Mammary epithelial cell (primary cell): ENCODE measurements around the gene PMEL.
"Not testable (repeated sequence)": the region's sequence is repeated elsewhere in the genome, so short reads cannot be mapped to it uniquely, and the experiment has no call there.

ENCODE experiments used
- CTCF ChIP-seq, 2 donors: IDR thresholded peaks in 1 of 2; conservative IDR thresholded peaks in 1 of 2; 2 replicates each; pipeline ENCODE4 v1.5.1; 2011 to 2012; ENCODE audit warnings: inconsistent platforms in 2 of 2, low read length in 2 of 2, mild to moderate bottlenecking in 2 of 2, control low read depth in 1 of 2, low read depth in 1 of 2; ENCODE audit not compliant: insufficient read depth in 1 of 2; ENCODE audit errors: extremely low read depth in 1 of 2
- EZH2 ChIP-seq: IDR thresholded peaks from 2 replicates; pipeline ENCODE4 v1.6.1; 2012; ENCODE audit warnings: low read length, inconsistent platforms, borderline replicate concordance

GRCh38 chr12:55999999-56000540 lies 34.2 kb upstream of the PMEL start:
- not testable (repeated sequence) for TF ChIP-seq CTCF (conservative IDR thresholded peaks at IDR 0.05 in 1 of 2, IDR thresholded peaks at IDR 0.05 in 1 of 2; ENCODE audit: extremely low read depth in 1 of 2, insufficient read depth in 1 of 2, low read depth in 1 of 2, low read length in 2 of 2); EZH2
